ENCODE data around the gene BEND6.

DNA sequence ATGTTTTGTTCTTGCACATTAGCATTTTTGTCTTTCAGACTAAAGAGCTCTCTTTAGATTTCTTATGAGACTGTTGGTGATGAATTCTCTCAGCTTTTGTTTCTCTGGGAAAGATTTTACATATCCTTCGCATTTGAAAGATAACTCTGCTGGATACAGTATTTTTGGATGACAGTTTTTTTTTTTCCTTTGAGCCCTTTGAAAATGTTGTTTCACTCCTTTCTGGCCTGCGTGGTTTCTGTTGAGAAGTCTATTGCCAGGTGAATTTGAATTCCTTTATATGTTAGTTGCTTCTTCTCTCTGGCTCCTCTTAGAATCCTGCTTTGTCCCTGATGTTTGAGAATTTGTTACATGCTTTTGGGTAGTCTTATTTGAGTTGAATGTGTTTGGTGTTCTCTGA is 69.4 kb downstream of the BEND6 start:
- TF ChIP-seq, protein P1, sequence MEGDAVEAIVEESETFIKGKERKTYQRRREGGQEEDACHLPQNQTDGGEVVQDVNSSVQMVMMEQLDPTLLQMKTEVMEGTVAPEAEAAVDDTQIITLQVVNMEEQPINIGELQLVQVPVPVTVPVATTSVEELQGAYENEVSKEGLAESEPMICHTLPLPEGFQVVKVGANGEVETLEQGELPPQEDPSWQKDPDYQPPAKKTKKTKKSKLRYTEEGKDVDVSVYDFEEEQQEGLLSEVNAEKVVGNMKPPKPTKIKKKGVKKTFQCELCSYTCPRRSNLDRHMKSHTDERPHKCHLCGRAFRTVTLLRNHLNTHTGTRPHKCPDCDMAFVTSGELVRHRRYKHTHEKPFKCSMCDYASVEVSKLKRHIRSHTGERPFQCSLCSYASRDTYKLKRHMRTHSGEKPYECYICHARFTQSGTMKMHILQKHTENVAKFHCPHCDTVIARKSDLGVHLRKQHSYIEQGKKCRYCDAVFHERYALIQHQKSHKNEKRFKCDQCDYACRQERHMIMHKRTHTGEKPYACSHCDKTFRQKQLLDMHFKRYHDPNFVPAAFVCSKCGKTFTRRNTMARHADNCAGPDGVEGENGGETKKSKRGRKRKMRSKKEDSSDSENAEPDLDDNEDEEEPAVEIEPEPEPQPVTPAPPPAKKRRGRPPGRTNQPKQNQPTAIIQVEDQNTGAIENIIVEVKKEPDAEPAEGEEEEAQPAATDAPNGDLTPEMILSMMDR (IDR thresholded peaks at IDR 0.05), result no peak
- TF ChIP-seq POLR2A (IDR thresholded peaks at IDR 0.05), result no peak

All from body of pancreas (tissue), 4 donors.